GF-D8 (cell line): ENCODE data around the gene TXN2.
A peak's percentile ranks its signal among the peaks of the same experiment; 100 is the strongest.
"Not testable (repeated sequence)": the region's sequence is repeated elsewhere in the genome, so short reads cannot be mapped to it uniquely, and the experiment has no call there.

Source experiments
- DNase-seq: peaks from one replicate; lab custom pipeline; 2025; lab: John Stamatoyannopoulos, UW

The TXN2 gene

GRCh38 chr22:36455571-36456463 is 25.6 kb downstream of the TXN2 start:
- DNase-seq, result no peak

- peak; percentile 80 for DNase-seq
Observed at GRCh38 chr22:36454916-36455570, 26.4 kb downstream of the TXN2 start.

DNA sequence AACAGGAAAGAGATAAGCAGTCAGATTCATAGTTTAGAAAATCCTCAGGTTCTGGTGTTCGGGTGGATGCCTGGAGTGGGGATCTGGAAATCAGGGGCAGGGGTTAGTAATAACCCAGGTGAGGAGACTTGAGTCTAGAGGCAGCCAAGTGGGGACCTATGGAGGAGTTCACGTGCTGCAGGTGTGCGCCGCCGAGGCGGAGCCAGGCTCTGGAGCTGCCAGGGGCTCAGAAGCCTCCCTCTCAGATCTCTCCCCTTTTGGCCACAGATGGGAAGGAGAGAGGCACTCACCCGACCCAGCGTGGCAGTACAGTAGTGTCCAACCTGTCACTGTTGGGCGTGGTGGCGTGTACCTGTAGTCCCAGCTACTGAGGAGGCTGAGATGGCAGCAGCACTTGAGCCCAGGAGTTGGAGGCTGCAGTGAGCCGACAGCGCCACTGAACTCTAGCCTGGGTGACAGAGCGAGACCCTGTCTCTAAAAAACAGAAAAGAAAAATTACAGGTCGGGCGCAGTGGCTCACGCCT is 27.5 kb downstream of the TXN2 start:
- no peak for DNase-seq

- peak; percentile 3 for DNase-seq
Observed at GRCh38 chr22:36452978-36453607, 28.3 kb downstream of the TXN2 start.

DNA sequence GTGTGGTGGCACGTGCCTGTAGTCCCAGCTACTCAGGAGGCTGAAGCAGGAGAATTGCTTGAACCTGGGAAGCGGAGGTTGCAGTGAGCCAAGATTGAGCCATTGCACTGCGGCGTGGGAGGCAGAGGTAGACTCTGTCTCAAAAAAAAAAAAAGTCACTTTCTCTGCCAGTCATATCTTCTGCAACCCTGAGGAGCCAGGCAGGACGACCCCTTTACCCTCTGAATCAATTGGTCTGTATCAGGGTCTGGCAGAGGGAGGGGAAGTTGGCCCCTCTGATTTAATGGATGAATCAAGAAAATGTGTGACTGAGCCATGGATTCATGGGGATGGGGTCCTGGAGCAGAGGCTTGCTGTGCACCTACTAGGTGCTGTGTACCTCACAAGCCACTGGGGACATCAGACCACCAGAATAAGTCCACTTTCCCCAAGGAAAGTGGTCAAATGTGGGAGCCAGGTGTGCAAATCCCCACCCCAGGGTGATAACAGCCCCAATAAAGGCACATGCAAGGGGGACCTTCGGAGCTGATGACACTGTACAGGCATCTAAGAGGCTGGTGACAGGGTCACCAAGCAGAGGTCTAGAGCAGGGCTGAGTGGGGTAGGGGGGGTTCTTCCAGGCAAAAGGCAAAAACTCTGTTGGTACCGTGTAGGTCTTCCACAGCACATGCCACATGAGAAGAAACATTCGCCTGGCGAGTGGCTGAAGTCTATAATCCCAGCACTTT is 29.0 kb downstream of the TXN2 start:
- DNase-seq, result no peak

GRCh38 chr22:36450923-36451322 is 30.5 kb downstream of the TXN2 start:
- DNase-seq, result not testable (repeated sequence)

- DNase-seq, result no peak
Observed at GRCh38 chr22:36449596-36450175, 31.8 kb downstream of the TXN2 start.

DNA sequence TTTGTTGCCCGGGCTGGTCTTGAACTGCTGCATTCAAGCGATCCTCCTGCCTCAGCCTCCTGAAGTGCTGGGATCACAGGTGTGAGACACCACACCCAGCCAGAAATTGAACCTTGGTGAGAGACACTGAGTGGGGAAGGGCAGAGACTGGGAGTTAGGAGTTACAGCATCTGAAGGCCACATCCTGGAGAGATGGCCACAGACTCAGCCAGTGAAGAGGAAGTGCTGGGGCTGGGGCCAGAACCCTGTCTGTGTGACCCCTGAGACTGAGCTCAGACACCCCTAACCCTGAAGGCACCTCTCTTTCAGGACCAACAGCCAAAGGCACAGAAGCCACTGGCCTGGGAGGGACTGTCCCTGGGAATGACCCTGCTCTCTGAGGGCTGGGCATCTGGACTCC is 33.8 kb downstream of the TXN2 start:
- peak; percentile 53 for DNase-seq

GRCh38 chr22:36445158-36445668 is 36.2 kb downstream of the TXN2 start:
- no peak for DNase-seq

DNA sequence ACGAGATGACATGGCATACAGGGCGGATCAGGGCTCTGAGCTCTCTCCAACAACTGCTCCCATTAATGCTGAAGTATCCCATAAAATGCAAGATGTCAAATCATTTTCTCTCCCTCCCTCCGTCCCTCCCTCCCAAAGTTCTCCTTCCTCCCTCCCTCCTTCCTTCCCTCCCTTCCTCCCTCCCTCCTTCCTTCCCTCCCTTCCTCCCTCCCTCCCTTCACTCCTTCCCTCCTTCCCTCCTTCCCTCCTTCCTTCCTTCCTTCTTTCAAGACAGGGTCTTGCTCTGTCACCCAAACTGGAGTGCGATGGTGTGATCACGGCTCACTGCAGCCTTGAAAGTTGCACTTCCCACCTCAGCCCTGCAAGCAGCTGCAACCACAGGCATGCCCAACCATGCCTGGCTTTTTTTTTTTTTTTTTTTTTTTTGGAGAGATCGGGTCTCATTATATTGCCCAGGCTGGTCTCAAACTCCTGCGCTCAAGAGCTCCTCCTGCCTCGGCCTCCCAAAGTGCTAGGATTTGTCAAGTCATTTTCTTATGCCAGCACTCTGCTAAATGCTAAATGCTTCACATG is 38.2 kb downstream of the TXN2 start:
- no peak for DNase-seq

- DNase-seq, result no peak
Observed at GRCh38 chr22:36442506-36443197, 38.8 kb downstream of the TXN2 start.

- DNase-seq, result no peak
Observed at GRCh38 chr22:36440429-36441002, 40.9 kb downstream of the TXN2 start.

- DNase-seq, result no peak
Observed at GRCh38 chr22:36439481-36440271, 41.8 kb downstream of the TXN2 start.

DNA sequence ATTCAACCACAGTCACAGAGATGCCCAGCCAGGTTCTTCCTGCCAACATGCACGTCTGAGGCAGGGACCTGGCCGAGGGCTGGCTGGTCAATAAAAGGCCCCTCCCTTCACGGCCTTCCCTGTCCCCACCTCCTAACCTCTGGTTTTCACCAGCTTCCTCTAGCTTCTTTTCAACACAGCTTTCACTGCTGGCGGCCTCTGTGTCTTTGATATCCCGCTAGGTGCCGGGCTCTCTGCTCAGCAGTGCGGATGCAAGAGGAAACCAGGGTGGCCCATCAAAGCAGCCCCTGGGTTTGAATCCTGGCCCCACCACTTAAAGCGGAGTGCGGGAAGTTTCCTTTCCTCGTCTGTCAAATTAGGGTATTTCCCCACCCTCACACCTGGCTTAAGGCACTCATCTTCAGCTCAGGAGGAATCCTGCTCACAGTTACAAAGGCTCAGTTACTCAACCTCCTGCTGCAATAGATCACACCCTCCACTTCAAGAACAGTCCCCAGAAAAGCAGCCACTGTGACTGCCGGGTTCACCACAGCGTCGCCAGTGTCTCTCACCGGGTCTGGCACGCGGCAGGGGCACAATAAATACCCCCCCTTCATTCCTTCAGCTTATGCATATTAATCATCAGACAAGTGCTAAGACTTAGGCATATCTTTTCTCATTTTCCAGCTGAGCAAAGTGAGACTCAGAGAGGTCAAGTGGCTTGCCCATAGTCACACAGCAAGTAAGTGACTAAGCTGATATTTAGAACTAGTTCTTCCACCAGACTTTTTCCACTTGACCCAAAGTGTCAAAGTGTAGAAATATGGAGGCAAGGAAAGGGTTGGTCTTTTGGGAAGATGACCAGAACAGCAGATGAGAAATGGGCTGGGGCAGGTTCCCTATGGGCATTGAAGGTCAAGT is 45.7 kb downstream of the TXN2 start:
- DNase-seq, result peak; percentile 74

- DNase-seq, result no peak
Observed at GRCh38 chr22:36433318-36434231, 47.9 kb downstream of the TXN2 start.

- peak; percentile 63 for DNase-seq
Observed at GRCh38 chr22:36432592-36433317, 48.7 kb downstream of the TXN2 start.
